ENCODE results near the gene TGFBR2.

TGFBR2 gene

DNA sequence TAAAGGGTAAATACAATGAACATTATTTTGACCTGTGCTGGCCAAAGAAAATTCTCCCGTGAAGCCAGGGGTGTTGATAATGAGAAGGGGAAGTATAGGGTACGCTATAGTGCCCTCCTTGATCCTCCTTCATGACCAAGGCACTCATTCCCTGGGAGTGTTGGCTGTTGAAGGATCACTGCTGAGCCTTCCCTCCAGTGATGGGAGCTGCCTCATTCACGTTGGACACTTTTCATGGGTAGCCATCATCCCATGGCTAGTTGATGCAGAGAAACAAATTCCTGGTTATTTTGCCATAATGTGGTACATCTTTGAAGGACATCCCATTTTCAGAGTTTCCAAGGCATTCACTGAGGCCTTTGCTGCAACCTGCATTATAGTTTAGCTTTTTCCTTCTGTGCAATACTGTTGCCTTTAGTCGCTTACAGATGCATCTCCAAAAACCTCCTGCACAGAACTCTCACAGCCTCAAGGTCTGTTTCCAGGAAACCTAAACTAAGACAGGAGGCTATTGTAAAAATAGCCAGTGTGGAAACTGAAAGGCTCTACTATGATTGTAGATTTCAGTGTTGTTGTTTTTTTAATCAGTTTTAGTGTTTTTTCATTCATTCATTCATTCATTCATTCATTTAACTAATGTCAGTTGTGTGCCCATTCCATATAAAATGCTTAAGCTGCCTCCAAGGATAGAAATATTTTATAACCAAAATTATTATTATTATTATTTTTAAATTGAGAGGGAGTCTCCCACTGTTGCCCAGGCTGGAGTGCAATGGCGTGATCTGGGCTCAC is 40.8 kb downstream of the TGFBR2 start:
- DNase-seq (ENCODE audit: extremely low read depth, insufficient read length), result no peak
- no peaks in the 10 kb centered on the region for H3K27me3 ChIP-seq (replicated peaks; ENCODE audit: control insufficient read depth, insufficient read depth, low read length)
- no peaks in the 10 kb centered on the region for H3K36me3 ChIP-seq (ENCODE audit: control insufficient read depth, insufficient read depth, low read length)
- TF ChIP-seq, protein P1, sequence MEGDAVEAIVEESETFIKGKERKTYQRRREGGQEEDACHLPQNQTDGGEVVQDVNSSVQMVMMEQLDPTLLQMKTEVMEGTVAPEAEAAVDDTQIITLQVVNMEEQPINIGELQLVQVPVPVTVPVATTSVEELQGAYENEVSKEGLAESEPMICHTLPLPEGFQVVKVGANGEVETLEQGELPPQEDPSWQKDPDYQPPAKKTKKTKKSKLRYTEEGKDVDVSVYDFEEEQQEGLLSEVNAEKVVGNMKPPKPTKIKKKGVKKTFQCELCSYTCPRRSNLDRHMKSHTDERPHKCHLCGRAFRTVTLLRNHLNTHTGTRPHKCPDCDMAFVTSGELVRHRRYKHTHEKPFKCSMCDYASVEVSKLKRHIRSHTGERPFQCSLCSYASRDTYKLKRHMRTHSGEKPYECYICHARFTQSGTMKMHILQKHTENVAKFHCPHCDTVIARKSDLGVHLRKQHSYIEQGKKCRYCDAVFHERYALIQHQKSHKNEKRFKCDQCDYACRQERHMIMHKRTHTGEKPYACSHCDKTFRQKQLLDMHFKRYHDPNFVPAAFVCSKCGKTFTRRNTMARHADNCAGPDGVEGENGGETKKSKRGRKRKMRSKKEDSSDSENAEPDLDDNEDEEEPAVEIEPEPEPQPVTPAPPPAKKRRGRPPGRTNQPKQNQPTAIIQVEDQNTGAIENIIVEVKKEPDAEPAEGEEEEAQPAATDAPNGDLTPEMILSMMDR (IDR thresholded peaks at IDR 0.05; ENCODE audit: insufficient read depth, low read length, poor library complexity, severe bottlenecking), result no peak
- H3K4me3 ChIP-seq (replicated peaks; ENCODE audit: low read depth, low read length), result no peak overlapping the region

DNA sequence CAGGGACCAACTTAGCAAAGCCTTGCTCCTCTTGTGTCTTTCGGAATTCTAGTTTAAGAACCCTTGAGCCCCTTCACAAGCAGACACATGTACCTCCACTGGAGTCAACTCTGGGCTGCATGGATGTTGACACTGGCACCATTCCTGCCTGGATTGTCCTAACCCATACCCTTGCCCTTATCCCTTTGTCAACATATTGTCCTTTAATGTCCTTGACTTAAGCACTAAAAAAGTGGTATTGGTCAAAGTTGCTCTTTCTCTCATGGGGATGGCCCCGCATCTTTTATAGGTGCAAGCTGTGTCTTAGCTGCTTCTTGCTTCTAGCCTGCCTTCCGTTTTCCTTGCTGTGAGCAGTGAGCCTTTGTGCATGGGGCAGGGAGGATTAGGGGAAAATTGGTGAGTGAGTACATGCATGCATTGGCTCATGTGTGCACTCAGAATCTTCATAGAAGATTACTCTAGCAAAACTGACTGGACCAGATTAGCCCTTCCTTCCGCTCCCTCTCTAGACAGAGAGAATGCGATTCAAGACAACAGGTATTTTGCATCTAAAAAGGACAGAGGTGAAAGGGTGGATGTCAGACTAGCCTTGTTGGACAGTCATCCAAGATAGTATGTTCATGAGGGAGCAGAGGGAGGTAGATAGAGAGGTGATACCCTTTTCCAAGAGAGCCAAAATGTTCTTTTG is 42.4 kb downstream of the TGFBR2 start:
- Histone ChIP-seq H3K36me3 (ENCODE audit: control insufficient read depth, insufficient read depth, low read length) (no peaks in the 10 kb centered on the region), H3K4me3 (replicated peaks; ENCODE audit: low read depth, low read length) (no peak overlapping the region), H3K27me3 (replicated peaks; ENCODE audit: control insufficient read depth, insufficient read depth, low read length) (no peaks in the 10 kb centered on the region)
- TF ChIP-seq, protein P1 (IDR thresholded peaks at IDR 0.05; ENCODE audit: insufficient read depth, low read length, poor library complexity, severe bottlenecking), result no peak
- DNase-seq (ENCODE audit: extremely low read depth, insufficient read length), result no peak

DNA sequence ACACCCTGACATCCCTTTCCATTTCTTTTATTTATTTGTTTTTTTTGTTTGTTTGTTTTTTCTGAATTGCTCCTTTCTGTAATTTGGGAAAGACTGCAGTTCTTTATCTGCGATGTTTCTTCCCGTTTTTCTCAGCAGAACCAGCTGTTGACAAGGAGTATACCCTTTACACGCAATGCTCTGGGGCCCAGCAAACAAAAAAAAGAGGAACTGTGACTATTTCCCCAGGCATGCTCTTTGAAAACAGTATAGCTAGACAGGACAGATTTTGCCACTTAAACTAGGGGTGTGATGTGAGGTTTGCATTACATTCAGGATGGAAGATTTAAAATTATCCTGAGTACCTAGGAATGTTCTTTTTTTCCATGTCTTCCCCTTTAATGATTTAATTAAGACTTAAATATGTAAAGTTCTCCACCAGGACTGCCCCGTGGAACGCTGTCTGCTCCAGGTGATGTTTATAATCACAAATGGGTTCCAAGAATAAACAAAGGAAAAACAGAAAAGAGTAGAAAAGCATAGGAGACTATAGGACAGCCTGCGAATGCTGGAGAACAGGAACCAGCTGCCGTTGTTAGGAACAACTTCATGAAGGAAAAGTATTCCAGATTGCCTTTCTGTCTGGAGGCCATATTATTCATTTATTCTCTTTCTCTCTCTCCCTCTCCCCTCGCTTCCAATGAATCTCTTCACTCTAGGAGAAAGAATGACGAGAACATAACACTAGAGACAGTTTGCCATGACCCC is 43.3 kb downstream of the TGFBR2 start:
- Histone ChIP-seq H3K4me3 (replicated peaks; ENCODE audit: low read depth, low read length) (no peak overlapping the region), H3K27me3 (replicated peaks; ENCODE audit: control insufficient read depth, insufficient read depth, low read length) (no peaks in the 10 kb centered on the region), H3K36me3 (ENCODE audit: control insufficient read depth, insufficient read depth, low read length) (no peaks in the 10 kb centered on the region)
- DNase-seq (ENCODE audit: extremely low read depth, insufficient read length), result no peak
- TF ChIP-seq, protein P1 (IDR thresholded peaks at IDR 0.05; ENCODE audit: insufficient read depth, low read length, poor library complexity, severe bottlenecking), result no peak

DNA sequence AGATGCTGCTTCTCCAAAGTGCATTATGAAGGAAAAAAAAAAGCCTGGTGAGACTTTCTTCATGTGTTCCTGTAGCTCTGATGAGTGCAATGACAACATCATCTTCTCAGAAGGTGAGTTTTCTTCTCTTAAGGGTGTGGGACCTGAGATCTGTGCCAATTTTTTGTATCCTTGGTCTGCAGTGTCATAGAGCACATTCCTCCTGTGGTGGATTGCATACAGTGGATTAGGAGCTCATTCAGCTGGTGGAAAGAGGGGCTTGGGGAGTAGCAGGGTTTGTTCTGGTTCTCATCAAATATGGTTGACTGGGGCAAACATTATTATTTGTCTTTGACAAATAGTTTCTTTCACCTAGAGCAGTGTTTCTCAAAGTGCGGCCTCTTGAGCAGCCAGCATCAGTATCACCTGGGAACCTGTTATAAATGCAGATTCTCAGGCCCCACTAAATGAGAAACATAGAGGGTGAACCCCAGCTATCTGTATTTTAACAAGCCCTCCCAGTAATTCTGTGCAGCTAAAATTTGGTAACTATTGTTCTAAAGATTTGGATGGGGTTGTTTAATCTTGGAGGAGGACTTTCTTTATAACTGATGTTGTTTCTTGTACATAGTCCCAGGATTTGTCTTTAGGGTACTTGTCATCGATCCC is 44.1 kb downstream of the TGFBR2 start:
- no peak for DNase-seq (ENCODE audit: extremely low read depth, insufficient read length)
- TF ChIP-seq, protein P1 (IDR thresholded peaks at IDR 0.05; ENCODE audit: insufficient read depth, low read length, poor library complexity, severe bottlenecking), result no peak
- Histone ChIP-seq H3K4me3 (replicated peaks; ENCODE audit: low read depth, low read length) (no peak overlapping the region), H3K36me3 (ENCODE audit: control insufficient read depth, insufficient read depth, low read length) (no peaks in the 10 kb centered on the region), H3K27me3 (replicated peaks; ENCODE audit: control insufficient read depth, insufficient read depth, low read length) (no peaks in the 10 kb centered on the region)

DNA sequence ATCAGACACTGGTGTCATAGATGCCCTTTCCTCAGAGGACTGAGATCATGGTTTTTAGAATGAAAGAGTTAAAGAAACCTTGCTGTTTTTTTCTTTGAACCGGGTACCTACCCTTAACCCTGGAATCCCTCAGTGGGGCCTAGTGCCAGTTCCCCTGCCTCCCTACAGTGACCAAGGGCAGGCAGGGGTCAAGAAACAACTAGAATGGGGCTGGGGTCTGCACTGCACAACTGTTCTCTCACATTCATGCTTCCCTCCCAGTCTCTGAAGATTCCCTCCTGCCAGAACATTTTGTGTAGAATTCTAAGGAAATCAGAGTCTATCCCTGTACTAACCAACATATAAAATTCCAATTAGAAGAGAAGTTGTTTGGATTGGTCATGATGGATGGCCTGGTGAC is 47.9 kb downstream of the TGFBR2 start:
- TF ChIP-seq, protein P1 (IDR thresholded peaks at IDR 0.05; ENCODE audit: insufficient read depth, low read length, poor library complexity, severe bottlenecking), result no peak
- no peaks in the 10 kb centered on the region for H3K27me3 ChIP-seq (replicated peaks; ENCODE audit: control insufficient read depth, insufficient read depth, low read length)
- H3K36me3 ChIP-seq (ENCODE audit: control insufficient read depth, insufficient read depth, low read length), result no peaks in the 10 kb centered on the region
- H3K4me3 ChIP-seq (replicated peaks; ENCODE audit: low read depth, low read length), result no peak overlapping the region
- no peak for DNase-seq (ENCODE audit: extremely low read depth, insufficient read length)
